ENCODE measurements around the gene GPC2. TPM values are rescaled to one million over a fixed set of nuclear protein-coding genes. Genes with fewer than 3 reads are reported as not detected.
"Not testable (repeated sequence)": the region's sequence is repeated elsewhere in the genome, so short reads cannot be mapped to it uniquely, and the experiment has no call there.

Gene GPC2
- total and polyA plus RNA-seq, 9 donors = 0.25 to 5.6 (median 3.1) TPM

DNA sequence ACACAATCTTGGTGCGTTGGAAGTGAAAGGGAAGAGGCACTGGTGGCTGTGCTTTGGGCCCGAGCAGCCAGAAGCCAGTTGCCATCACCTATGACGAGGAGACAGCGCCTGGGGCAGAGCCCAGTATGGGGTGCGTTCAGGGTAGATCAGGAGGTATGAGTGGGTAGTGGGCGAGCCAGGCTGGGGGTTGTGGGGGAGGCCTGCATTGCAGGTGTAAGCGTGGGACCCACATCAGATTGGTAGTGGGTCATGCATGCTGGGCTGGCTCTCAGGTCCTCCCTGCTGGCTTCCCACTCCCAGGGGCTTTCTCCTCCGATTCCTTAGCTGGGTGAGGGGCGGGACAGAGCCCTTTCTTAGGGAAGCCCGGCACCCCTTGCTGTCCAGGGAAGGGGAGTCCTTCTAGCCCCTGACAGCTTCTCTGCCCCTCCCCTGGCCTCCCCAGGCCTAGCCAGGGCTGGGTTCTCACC, 42.1 kb upstream of the GPC2 start:
- WGBS, 3 donors = 86% methylated on average over 10 of the region's 10 CpGs
- H3K27me3 ChIP-seq = no peaks in the 10 kb centered on the region
- intact Hi-C loops (cut with DNase I) = loop anchor here in 2 of 4 donors (10.0 kb wide), 1 partner anchor 85 kb away; no protein-coding TSS in a partner anchor

GRCh38 chr7:100217934-100218333, 40.8 kb upstream of the GPC2 start:
- DNase-seq = peak; percentile 79 to 91 (median 89)
- not testable (repeated sequence) for H3K4me1 ChIP-seq (ENCODE audit: insufficient read depth); H3K27me3 ChIP-seq; H3K27ac ChIP-seq; H3K9me3 ChIP-seq; H3K36me3 ChIP-seq; H3K4me3 ChIP-seq
- 0% methylated on average over 1 to 2 of the region's 5 CpGs for WGBS, 3 donors
- intact Hi-C loops (cut with DNase I) = loop anchor here in 2 of 4 donors (10.0 kb wide), 1 partner anchor 83 kb away; no protein-coding TSS in a partner anchor
- TF ChIP-seq, protein P1, sequence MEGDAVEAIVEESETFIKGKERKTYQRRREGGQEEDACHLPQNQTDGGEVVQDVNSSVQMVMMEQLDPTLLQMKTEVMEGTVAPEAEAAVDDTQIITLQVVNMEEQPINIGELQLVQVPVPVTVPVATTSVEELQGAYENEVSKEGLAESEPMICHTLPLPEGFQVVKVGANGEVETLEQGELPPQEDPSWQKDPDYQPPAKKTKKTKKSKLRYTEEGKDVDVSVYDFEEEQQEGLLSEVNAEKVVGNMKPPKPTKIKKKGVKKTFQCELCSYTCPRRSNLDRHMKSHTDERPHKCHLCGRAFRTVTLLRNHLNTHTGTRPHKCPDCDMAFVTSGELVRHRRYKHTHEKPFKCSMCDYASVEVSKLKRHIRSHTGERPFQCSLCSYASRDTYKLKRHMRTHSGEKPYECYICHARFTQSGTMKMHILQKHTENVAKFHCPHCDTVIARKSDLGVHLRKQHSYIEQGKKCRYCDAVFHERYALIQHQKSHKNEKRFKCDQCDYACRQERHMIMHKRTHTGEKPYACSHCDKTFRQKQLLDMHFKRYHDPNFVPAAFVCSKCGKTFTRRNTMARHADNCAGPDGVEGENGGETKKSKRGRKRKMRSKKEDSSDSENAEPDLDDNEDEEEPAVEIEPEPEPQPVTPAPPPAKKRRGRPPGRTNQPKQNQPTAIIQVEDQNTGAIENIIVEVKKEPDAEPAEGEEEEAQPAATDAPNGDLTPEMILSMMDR (IDR thresholded peaks at IDR 0.05) = peak in 1 of 3 donors; percentile 38

More for the DNA sequence above, 42.1 kb upstream of the GPC2 start:
- Histone ChIP-seq H3K27ac (no peak overlapping the region), H3K4me1 (ENCODE audit: insufficient read depth) (peaks cover 2% of the 10 kb centered on the region), H3K36me3 (no peaks in the 10 kb centered on the region), H3K9me3 (no peaks in the 10 kb centered on the region), H3K4me3 (no peak overlapping the region)
- DNase-seq = no peak
- no peak for TF ChIP-seq POLR2A (IDR thresholded peaks at IDR 0.05)
- TF ChIP-seq EP300 (IDR thresholded peaks at IDR 0.05) = no peak
- TF ChIP-seq, protein P1 (IDR thresholded peaks at IDR 0.05) = no peak

- Histone ChIP-seq H3K27me3 (no peaks in the 10 kb centered on the region), H3K9me3 (no peaks in the 10 kb centered on the region), H3K4me1 (ENCODE audit: insufficient read depth) (peaks cover 2% of the 10 kb centered on the region), H3K36me3 (no peaks in the 10 kb centered on the region), H3K4me3 (no peak overlapping the region), H3K27ac (peak overlapping the region in 1 of 2 donors; percentile 21)
- TF ChIP-seq EP300 (IDR thresholded peaks at IDR 0.05) = no peak
- TF ChIP-seq POLR2A (IDR thresholded peaks at IDR 0.05) = no peak
- TF ChIP-seq, protein P1 (IDR thresholded peaks at IDR 0.05) = no peak
- 18 to 21% (median 19%) methylated on average over 6 of the region's 6 CpGs for whole genome bisulfite sequencing, 3 donors
- intact Hi-C loops (cut with DNase I) = loop anchor here in 2 of 4 donors (10.0 kb wide), 1 partner anchor 81 kb away; no protein-coding TSS in a partner anchor
- DNase-seq = peak; percentile 43 to 60 (median 49)
These were observed 38.7 kb upstream of the GPC2 start for GRCh38 chr7:100215895-100216294.

DNA sequence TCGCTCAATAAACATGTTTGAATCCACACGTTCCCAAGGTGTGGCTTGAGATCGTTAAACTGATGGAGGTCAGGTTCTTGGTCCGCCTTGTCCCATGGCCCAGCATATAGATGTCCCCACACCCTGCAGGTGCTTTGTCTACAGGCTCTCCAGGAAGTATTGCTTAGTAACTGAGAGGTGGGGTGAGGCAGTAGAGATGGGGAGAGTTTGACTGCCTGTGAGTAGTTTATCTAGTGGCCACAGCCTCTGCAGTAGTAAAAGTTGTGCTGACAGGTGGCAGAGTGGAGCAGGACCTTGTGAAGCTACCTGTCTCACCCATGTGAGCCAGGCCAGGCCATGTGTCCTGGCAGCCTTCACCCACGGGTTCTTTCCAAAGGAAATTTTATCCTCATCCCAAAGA, 37.2 kb upstream of the GPC2 start:
- not testable (repeated sequence) for H3K4me3 ChIP-seq; H3K4me1 ChIP-seq (ENCODE audit: insufficient read depth); H3K27me3 ChIP-seq; H3K27ac ChIP-seq; H3K9me3 ChIP-seq; H3K36me3 ChIP-seq
- WGBS, 3 donors = 79 to 83% (median 82%) methylated on average over 5 of the region's 5 CpGs
- peak in 1 of 5 donors; percentile 6 for DNase-seq
- intact Hi-C loops (cut with DNase I) = loop anchor here in 3 of 4 donors (5.0 to 10.0 kb wide), 2 partner anchors 77 to 80 kb away; no protein-coding TSS in a partner anchor

GRCh38 chr7:100213672-100214071, 36.5 kb upstream of the GPC2 start:
- no peaks in the 10 kb centered on the region for H3K9me3 ChIP-seq
- H3K4me3 ChIP-seq = no peak overlapping the region
- H3K27me3 ChIP-seq = no peaks in the 10 kb centered on the region
- DNase-seq = peak in 1 of 5 donors; percentile 9
- no peak overlapping the region for H3K27ac ChIP-seq
- TF ChIP-seq, protein P1 (IDR thresholded peaks at IDR 0.05) = no peak
- no peak for TF ChIP-seq POLR2A (IDR thresholded peaks at IDR 0.05)
- TF ChIP-seq EP300 (IDR thresholded peaks at IDR 0.05) = no peak
- H3K4me1 ChIP-seq (ENCODE audit: insufficient read depth) = peaks cover 2% of the 10 kb centered on the region
- 51 to 60% (median 53%) methylated on average over 6 of the region's 6 CpGs for WGBS, 3 donors
- intact Hi-C loops (cut with DNase I) = loop anchor here in 3 of 4 donors (5.0 to 10.0 kb wide), 2 partner anchors 76 to 79 kb away; no protein-coding TSS in a partner anchor
- no peaks in the 10 kb centered on the region for H3K36me3 ChIP-seq
